Neural crest cell (in vitro differentiated cells): ENCODE results near the gene RRN3. TPM values are rescaled to one million over a fixed set of nuclear protein-coding genes. Genes with fewer than 3 reads are reported as not detected.
"Not testable (repeated sequence)": the region's sequence is repeated elsewhere in the genome, so short reads cannot be mapped to it uniquely, and the experiment has no call there.

ENCODE experiments used
- DNase-seq: peaks from one replicate; pipeline ENCODE4 v3.0.0; 2021; ENCODE audit warnings: low read depth, mixed read lengths, low spot score
- H3K27ac Mint-ChIP-seq: one replicate; pipeline ENCODE4 v1.8.0; 2021; ENCODE audit warnings: mild to moderate bottlenecking, mixed read lengths; ENCODE audit not compliant: unreplicated experiment
- H3K27me3 Mint-ChIP-seq: 2 replicates; pipeline ENCODE4 v1.8.0; 2021; ENCODE audit warnings: low read depth, mild to moderate bottlenecking, mixed read lengths
- H3K36me3 Mint-ChIP-seq: 2 replicates; pipeline ENCODE4 v1.8.0; 2021; ENCODE audit warnings: low read depth, mild to moderate bottlenecking, mixed read lengths
- H3K4me1 Mint-ChIP-seq: 2 replicates; pipeline ENCODE4 v1.8.0; 2021; ENCODE audit warnings: mixed read lengths
- H3K4me3 Mint-ChIP-seq: one replicate; pipeline ENCODE4 v1.8.0; 2021; ENCODE audit warnings: mild to moderate bottlenecking, mixed read lengths
- H3K9me3 Mint-ChIP-seq: 2 replicates; pipeline ENCODE4 v1.8.0; 2021; ENCODE audit warnings: mixed read lengths
- total RNA-seq: library from RNA; stranded (reverse); gene quantifications from 2 replicates; pipeline ENCODE4 v1.2.1, GENCODE V29; 2021
- TF ChIP-seq, protein P1 (sequence below): fragments of 200-600 bp; sonication (generic); conservative IDR thresholded peaks from 2 replicates; pipeline ENCODE4 v1.5.0; 2021; ENCODE audit warnings: antibody characterized with exemption, mild to moderate bottlenecking

Gene RRN3
- total RNA-seq, 1 donor from 2014 or later = 30.7 TPM

DNA sequence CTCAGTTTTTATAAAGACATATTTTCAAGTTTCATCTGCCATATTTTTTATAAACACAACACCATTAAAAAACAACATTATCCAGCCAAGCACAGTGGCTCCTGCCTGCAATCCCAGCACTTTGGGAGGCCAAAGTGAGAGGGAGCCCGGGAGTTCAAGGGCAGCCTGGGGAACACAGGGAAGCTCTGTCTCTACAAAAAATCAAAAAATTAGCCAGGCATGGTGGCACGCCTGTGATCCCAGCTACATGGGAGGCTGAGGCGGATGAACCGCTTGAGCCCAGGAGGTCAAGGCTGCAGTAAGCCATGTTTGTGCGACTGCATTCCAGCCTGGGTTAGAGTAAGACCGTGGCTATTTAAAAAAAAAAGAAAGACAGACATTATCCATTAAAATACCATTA, 21.0 kb downstream of the RRN3 start:
- H3K4me3 Mint-ChIP-seq = no peak overlapping the region
- no peaks in the 10 kb centered on the region for H3K9me3 Mint-ChIP-seq
- H3K27me3 Mint-ChIP-seq = no peaks in the 10 kb centered on the region
- H3K4me1 Mint-ChIP-seq = no peaks in the 10 kb centered on the region
- TF ChIP-seq, protein P1, sequence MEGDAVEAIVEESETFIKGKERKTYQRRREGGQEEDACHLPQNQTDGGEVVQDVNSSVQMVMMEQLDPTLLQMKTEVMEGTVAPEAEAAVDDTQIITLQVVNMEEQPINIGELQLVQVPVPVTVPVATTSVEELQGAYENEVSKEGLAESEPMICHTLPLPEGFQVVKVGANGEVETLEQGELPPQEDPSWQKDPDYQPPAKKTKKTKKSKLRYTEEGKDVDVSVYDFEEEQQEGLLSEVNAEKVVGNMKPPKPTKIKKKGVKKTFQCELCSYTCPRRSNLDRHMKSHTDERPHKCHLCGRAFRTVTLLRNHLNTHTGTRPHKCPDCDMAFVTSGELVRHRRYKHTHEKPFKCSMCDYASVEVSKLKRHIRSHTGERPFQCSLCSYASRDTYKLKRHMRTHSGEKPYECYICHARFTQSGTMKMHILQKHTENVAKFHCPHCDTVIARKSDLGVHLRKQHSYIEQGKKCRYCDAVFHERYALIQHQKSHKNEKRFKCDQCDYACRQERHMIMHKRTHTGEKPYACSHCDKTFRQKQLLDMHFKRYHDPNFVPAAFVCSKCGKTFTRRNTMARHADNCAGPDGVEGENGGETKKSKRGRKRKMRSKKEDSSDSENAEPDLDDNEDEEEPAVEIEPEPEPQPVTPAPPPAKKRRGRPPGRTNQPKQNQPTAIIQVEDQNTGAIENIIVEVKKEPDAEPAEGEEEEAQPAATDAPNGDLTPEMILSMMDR = no peak
- DNase-seq = no peak
- H3K27ac Mint-ChIP-seq = no peak overlapping the region
- H3K36me3 Mint-ChIP-seq = peaks cover 14% of the 10 kb centered on the region

DNA sequence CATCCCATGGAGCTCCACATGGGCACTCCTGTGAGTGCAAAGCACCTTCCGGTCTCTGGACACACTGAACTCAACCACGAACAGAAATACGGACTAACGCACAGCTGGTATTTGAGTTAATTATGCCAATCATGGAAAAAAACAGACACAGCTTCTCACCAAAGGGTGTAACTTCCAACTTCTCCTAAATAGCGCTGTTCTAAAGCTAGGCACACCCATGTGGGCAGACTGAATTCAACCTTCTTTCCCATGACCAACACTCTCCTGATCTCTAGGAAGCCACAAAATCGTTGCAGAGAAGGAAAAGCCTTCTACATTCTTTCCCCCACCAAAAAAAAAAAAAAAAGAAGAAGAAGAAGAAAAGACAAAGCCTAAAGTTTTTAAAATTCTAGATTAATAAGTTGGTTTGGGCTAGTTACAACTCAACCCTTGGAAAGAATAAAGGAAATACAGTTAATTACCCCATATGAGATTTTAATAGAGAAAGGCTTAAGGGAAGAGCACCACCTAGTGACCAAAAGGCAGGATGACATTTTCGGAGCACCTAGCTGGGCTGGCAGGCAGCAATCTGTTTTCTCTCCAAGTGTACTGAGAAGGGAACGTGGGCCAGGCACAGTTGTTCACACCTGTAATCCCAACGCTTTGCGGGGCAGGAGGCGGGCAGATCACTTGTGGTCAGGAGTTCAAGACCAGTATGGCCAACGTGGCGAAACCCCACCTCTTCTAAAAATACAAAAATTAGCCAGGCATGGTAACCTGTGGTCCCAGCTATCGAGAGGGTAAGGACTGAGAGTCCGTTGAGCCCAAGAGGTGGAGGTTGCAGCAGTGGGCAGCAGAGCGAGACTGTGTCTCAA, 21.9 kb downstream of the RRN3 start:
- not testable (repeated sequence) for DNase-seq, H3K27me3 Mint-ChIP-seq, H3K9me3 Mint-ChIP-seq, H3K27ac Mint-ChIP-seq, H3K36me3 Mint-ChIP-seq, H3K4me1 Mint-ChIP-seq, H3K4me3 Mint-ChIP-seq
- TF ChIP-seq, protein P1 = peak; percentile 56

DNA sequence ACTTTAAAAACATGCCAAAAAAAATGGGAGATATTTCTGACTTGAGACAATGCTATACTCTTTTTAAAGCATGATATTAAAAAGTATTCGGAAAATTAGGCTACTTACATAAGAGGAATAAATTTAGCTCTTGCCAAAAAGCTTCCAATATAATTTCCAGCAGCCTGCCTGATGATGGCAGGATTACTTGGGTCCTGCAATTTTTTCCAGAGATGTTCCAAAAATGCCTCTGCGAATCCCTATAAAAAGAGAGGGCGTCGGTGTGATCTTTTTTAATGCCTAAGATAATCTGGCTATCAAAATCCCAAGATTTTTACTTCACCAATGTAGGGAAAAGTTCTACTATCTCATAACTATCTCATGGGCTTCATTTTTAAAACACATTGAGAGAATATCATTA, 23.1 kb downstream of the RRN3 start:
- DNase-seq, H3K9me3 Mint-ChIP-seq, H3K36me3 Mint-ChIP-seq, H3K27me3 Mint-ChIP-seq, H3K4me3 Mint-ChIP-seq, H3K27ac Mint-ChIP-seq, H3K4me1 Mint-ChIP-seq: not testable (repeated sequence)

DNA sequence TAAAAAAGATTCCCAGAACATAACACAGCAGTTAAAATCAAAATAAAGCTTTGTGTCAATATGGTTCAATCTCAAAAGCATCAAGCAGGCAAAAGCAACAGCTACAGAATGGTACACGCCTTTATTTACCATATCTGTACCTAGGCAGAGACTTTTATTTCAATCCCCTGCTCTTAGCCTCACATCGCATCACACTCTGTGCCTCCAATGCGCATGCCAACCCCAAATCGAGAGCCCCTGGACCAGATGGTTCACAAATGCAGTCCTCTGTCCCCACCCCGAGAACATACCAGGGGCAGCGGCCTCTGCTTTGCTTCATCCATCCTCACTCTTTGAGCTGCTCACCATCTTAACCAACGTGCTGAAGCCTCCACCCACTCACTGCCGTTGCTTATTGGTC, 27.4 kb downstream of the RRN3 start:
- H3K9me3 Mint-ChIP-seq, DNase-seq, H3K4me3 Mint-ChIP-seq, H3K4me1 Mint-ChIP-seq, H3K27ac Mint-ChIP-seq, H3K27me3 Mint-ChIP-seq, H3K36me3 Mint-ChIP-seq: not testable (repeated sequence)

DNA sequence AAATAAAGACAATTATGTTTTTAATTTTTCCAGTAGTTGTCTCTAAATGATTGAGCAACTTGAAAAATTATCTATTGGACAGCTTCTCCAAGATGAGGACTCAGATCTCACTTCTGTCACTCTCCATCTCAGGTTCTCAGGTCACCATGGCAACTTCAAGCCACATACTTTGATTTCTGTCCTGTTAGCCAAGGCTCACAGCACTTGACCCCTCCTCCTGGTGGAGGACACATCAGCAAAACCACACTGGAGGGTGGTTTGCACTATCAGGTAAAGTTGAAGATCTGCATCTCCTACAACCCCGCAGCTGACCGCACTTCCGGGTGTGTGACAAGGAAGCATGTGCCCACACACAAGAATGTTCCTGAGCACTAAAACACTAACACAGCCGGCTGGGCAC, 28.1 kb downstream of the RRN3 start:
- not testable (repeated sequence) for H3K9me3 Mint-ChIP-seq, H3K4me3 Mint-ChIP-seq, H3K4me1 Mint-ChIP-seq, H3K27me3 Mint-ChIP-seq, H3K27ac Mint-ChIP-seq, DNase-seq
- H3K36me3 Mint-ChIP-seq = peaks cover 11% of the 10 kb centered on the region

DNA sequence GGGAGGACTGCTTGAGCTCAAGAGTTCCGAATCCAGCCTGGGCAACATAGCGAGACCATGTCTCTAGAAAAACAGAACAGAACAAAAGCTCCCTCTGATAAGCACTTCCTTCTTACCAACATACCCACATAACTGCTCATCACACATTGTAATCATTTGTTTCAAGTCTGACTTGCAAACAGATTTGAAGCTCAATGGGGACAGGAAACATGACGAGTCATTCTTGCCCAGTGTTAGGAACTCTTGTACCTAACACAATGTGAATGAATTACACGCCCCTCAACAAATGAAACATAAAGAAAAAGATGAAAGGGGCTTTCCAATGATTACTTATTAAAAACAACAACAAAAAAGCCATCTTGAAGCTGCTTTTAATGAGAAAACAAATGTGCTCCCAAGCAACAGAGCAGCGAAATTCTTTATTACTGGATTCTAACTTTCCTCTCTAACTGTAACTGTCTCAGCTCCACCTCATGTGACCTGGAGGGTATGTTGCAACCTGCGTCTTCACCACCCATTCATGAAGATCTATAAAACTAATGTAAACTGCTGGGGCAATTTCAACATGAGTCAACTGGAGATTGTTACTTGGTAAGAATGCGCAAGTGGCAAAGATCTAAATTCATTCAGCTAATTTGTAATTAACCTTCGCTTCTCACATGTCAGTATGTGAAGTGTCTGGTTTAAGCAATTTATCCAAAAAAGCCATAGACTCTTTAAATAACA, 31.8 kb downstream of the RRN3 start:
- not testable (repeated sequence) for DNase-seq, H3K4me1 Mint-ChIP-seq, H3K9me3 Mint-ChIP-seq, H3K4me3 Mint-ChIP-seq, H3K27ac Mint-ChIP-seq, H3K27me3 Mint-ChIP-seq
- H3K36me3 Mint-ChIP-seq = peaks cover 11% of the 10 kb centered on the region

DNA sequence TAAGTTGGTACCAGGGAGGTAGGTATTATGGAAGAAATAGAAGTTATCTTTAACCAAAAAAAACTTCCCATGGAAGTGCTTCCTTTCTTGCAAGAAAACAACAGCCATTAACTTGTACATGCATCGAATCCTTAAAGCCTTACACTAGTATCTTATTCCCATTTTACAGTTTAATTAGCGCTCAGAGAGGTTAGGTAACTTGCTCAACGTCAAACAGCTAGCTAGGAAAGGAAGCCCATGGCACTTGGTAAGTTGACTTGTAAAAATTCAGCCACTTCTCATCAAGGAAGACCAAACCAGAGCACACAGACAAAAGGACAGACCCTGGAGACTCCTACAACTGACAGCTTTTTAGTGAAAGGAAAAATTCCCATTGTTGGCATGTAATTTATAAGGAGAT, 34.7 kb downstream of the RRN3 start:
- TF ChIP-seq, protein P1 = no peak
- Mint-ChIP-seq H3K27ac (no peak overlapping the region), H3K27me3 (no peaks in the 10 kb centered on the region), H3K4me3 (no peak overlapping the region), H3K9me3 (no peaks in the 10 kb centered on the region), H3K36me3 (peaks cover 9% of the 10 kb centered on the region), H3K4me1 (peaks cover 12% of the 10 kb centered on the region)
- no peak for DNase-seq
